HUES48 (cell line): Measurements from ENCODE around the gene CHEK2.
"Not testable (repeated sequence)": the region's sequence is repeated elsewhere in the genome, so short reads cannot be mapped to it uniquely, and the experiment has no call there.

ENCODE experiments used
- H3K27ac ChIP-seq: one replicate; pipeline ENCODE4 v1.7.0; 2013; ENCODE audit warnings: low read depth, low read length, inconsistent platforms
- H3K27me3 ChIP-seq: 2 replicates; pipeline ENCODE4 v1.6.1; 2013; ENCODE audit warnings: mild to moderate bottlenecking, low read length; ENCODE audit not compliant: control insufficient read depth, insufficient read depth
- H3K36me3 ChIP-seq: 2 replicates; pipeline ENCODE4 v1.6.1; 2013; ENCODE audit warnings: low read length; ENCODE audit not compliant: control insufficient read depth, insufficient read depth
- H3K4me1 ChIP-seq: 2 replicates; pipeline ENCODE4 v1.6.1; 2013; ENCODE audit warnings: mild to moderate bottlenecking, low read length; ENCODE audit not compliant: control insufficient read depth, insufficient read depth
- H3K4me3 ChIP-seq: 2 replicates; pipeline ENCODE4 v1.5.1; 2013; ENCODE audit warnings: mild to moderate bottlenecking, low read depth, low read length
- H3K9ac ChIP-seq: 2 replicates; pipeline ENCODE4 v1.6.1; 2013; ENCODE audit warnings: mild to moderate bottlenecking, low read depth, low read length, moderate library complexity
- H3K9me3 ChIP-seq: 2 replicates; pipeline ENCODE4 v1.6.1; 2013; ENCODE audit warnings: low read length; ENCODE audit not compliant: control insufficient read depth, insufficient read depth

Gene CHEK2

GRCh38 chr22:28738876-28739275 is 2.7 kb downstream of the CHEK2 start:
- not testable (repeated sequence) for H3K27me3 ChIP-seq, H3K9ac ChIP-seq, H3K27ac ChIP-seq, H3K4me3 ChIP-seq, H3K9me3 ChIP-seq
- Histone ChIP-seq H3K36me3 (peaks cover 10% of the 10 kb centered on the region), H3K4me1 (peaks cover 23% of the 10 kb centered on the region)

GRCh38 chr22:28737701-28738100 is 3.9 kb downstream of the CHEK2 start:
- H3K27me3 ChIP-seq = no peaks in the 10 kb centered on the region
- peaks cover 16% of the 10 kb centered on the region for H3K4me1 ChIP-seq
- H3K36me3 ChIP-seq = peaks cover 19% of the 10 kb centered on the region
- H3K27ac ChIP-seq = no peak overlapping the region
- no peak overlapping the region for H3K9ac ChIP-seq
- no peak overlapping the region for H3K4me3 ChIP-seq
- H3K9me3 ChIP-seq = no peaks in the 10 kb centered on the region

GRCh38 chr22:28736301-28737155 is 5.1 kb downstream of the CHEK2 start:
- peaks cover 16% of the 10 kb centered on the region for H3K4me1 ChIP-seq
- no peaks in the 10 kb centered on the region for H3K9me3 ChIP-seq
- peaks cover 28% of the 10 kb centered on the region for H3K36me3 ChIP-seq
- no peaks in the 10 kb centered on the region for H3K27me3 ChIP-seq
- no peak overlapping the region for H3K9ac ChIP-seq
- H3K27ac ChIP-seq = peak overlapping the region; percentile 76
- 0 out of 2 replicates have a peak overlapping the region, but pooled peaks have one; percentile 30 for H3K4me3 ChIP-seq

GRCh38 chr22:28734393-28734792 is 7.2 kb downstream of the CHEK2 start:
- no peaks in the 10 kb centered on the region for H3K27me3 ChIP-seq
- H3K4me1 ChIP-seq = peaks cover 16% of the 10 kb centered on the region
- no peak overlapping the region for H3K9ac ChIP-seq
- no peaks in the 10 kb centered on the region for H3K9me3 ChIP-seq
- peak overlapping the region; percentile 26 for H3K27ac ChIP-seq
- peaks cover 40% of the 10 kb centered on the region for H3K36me3 ChIP-seq
- H3K4me3 ChIP-seq = no peak overlapping the region

- no peak overlapping the region for H3K4me3 ChIP-seq
- no peaks in the 10 kb centered on the region for H3K27me3 ChIP-seq
- H3K36me3 ChIP-seq = peaks cover 69% of the 10 kb centered on the region
- H3K27ac ChIP-seq = no peak overlapping the region
- H3K9me3 ChIP-seq = no peaks in the 10 kb centered on the region
- H3K4me1 ChIP-seq = no peaks in the 10 kb centered on the region; the same call in 1 of the 2 replicates
- no peak overlapping the region for H3K9ac ChIP-seq
Measured at GRCh38 chr22:28730179-28730578, 11.4 kb downstream of the CHEK2 start.

- no peak overlapping the region for H3K9ac ChIP-seq
- H3K9me3 ChIP-seq = no peaks in the 10 kb centered on the region
- peaks cover 74% of the 10 kb centered on the region for H3K36me3 ChIP-seq
- no peaks in the 10 kb centered on the region for H3K27me3 ChIP-seq
- no peak overlapping the region for H3K4me3 ChIP-seq
- no peaks in the 10 kb centered on the region for H3K4me1 ChIP-seq
- H3K27ac ChIP-seq = no peak overlapping the region
Measured at GRCh38 chr22:28728621-28729313, 12.9 kb downstream of the CHEK2 start.

- H3K4me1 ChIP-seq = no peaks in the 10 kb centered on the region
- no peak overlapping the region for H3K4me3 ChIP-seq
- H3K36me3 ChIP-seq = peaks cover 72% of the 10 kb centered on the region
Measured at GRCh38 chr22:28728002-28728401, 13.6 kb downstream of the CHEK2 start.

GRCh38 chr22:28718044-28718443 is 23.6 kb downstream of the CHEK2 start:
- Histone ChIP-seq H3K4me1 (no peaks in the 10 kb centered on the region), H3K9ac (no peak overlapping the region), H3K27ac (no peak overlapping the region), H3K4me3 (no peak overlapping the region), H3K9me3 (no peaks in the 10 kb centered on the region), H3K27me3 (no peaks in the 10 kb centered on the region), H3K36me3 (peaks cover 58% of the 10 kb centered on the region)

More at GRCh38 chr22:28728002-28728401, 13.6 kb downstream of the CHEK2 start:
- Histone ChIP-seq H3K9me3 (no peaks in the 10 kb centered on the region), H3K27me3 (no peaks in the 10 kb centered on the region), H3K27ac (no peak overlapping the region), H3K9ac (no peak overlapping the region)

GRCh38 chr22:28716686-28717085 is 24.9 kb downstream of the CHEK2 start:
- Histone ChIP-seq H3K36me3 (peaks cover 59% of the 10 kb centered on the region), H3K4me1 (no peaks in the 10 kb centered on the region), H3K9me3 (no peaks in the 10 kb centered on the region), H3K27me3 (no peaks in the 10 kb centered on the region), H3K27ac (no peak overlapping the region), H3K4me3 (no peak overlapping the region), H3K9ac (no peak overlapping the region)

- no peak overlapping the region for H3K27ac ChIP-seq
- no peaks in the 10 kb centered on the region for H3K27me3 ChIP-seq
- no peak overlapping the region for H3K9ac ChIP-seq
- H3K4me3 ChIP-seq = no peak overlapping the region
- peaks cover 59% of the 10 kb centered on the region for H3K36me3 ChIP-seq
- H3K9me3 ChIP-seq = no peaks in the 10 kb centered on the region
- no peaks in the 10 kb centered on the region for H3K4me1 ChIP-seq
Measured at GRCh38 chr22:28715611-28716010, 26.0 kb downstream of the CHEK2 start.

GRCh38 chr22:28714043-28714628 is 27.5 kb downstream of the CHEK2 start:
- Histone ChIP-seq H3K9me3 (no peaks in the 10 kb centered on the region), H3K4me1 (no peaks in the 10 kb centered on the region), H3K27ac (no peak overlapping the region), H3K36me3 (peaks cover 61% of the 10 kb centered on the region), H3K27me3 (no peaks in the 10 kb centered on the region), H3K9ac (no peak overlapping the region), H3K4me3 (no peak overlapping the region)
